Glutamatergic neuron (in vitro differentiated cells): ENCODE results near the gene IGSF3. TPM values are rescaled to one million over a fixed set of nuclear protein-coding genes. Genes with fewer than 3 reads are reported as not detected.

Experiments used
- DNase-seq: peaks from one replicate; pipeline ENCODE4 v3.0.0; 2022
- H3K27ac Mint-ChIP-seq: one replicate; pipeline ENCODE4 v1.8.0; 2020; ENCODE audit warnings: mild to moderate bottlenecking, mixed read lengths, inconsistent platforms; ENCODE audit not compliant: unreplicated experiment
- H3K27me3 Mint-ChIP-seq: one replicate; pipeline ENCODE4 v1.8.0; 2020; ENCODE audit warnings: mild to moderate bottlenecking, moderate library complexity, mixed read lengths, inconsistent platforms; ENCODE audit not compliant: unreplicated experiment
- H3K36me3 Mint-ChIP-seq: one replicate; pipeline ENCODE4 v1.8.0; 2020; ENCODE audit warnings: mild to moderate bottlenecking, mixed read lengths, inconsistent platforms; ENCODE audit not compliant: unreplicated experiment
- H3K4me1 Mint-ChIP-seq: one replicate; pipeline ENCODE4 v1.8.0; 2020; ENCODE audit warnings: mild to moderate bottlenecking, low read depth, mixed read lengths, inconsistent platforms; ENCODE audit not compliant: unreplicated experiment
- H3K4me3 Mint-ChIP-seq: one replicate; pipeline ENCODE4 v1.8.0; 2020; ENCODE audit warnings: mild to moderate bottlenecking, mixed read lengths, inconsistent platforms; ENCODE audit not compliant: unreplicated experiment
- H3K9me3 Mint-ChIP-seq: one replicate; pipeline ENCODE4 v1.8.0; 2020; ENCODE audit warnings: mild to moderate bottlenecking, moderate library complexity, mixed read lengths, inconsistent platforms; ENCODE audit not compliant: unreplicated experiment
- total RNA-seq: library from RNA; stranded (reverse); fragmentation: NEBNext Ultra II Directional; extraction: Animal tissue kit (Norgen Biotek cat#: 25700); gene quantifications from one replicate; pipeline ENCODE4 v1.2.1, GENCODE V29; 2021; ENCODE audit not compliant: unreplicated experiment
- TF ChIP-seq, protein P1 (sequence below): fragments of 200-600 bp; sonication (generic); IDR thresholded peaks from one replicate; pipeline ENCODE4 v1.5.0; 2021; ENCODE audit not compliant: partially characterized antibody, unreplicated experiment

Gene IGSF3
- total RNA-seq, 1 donor from 2014 or later = 110 TPM

DNA sequence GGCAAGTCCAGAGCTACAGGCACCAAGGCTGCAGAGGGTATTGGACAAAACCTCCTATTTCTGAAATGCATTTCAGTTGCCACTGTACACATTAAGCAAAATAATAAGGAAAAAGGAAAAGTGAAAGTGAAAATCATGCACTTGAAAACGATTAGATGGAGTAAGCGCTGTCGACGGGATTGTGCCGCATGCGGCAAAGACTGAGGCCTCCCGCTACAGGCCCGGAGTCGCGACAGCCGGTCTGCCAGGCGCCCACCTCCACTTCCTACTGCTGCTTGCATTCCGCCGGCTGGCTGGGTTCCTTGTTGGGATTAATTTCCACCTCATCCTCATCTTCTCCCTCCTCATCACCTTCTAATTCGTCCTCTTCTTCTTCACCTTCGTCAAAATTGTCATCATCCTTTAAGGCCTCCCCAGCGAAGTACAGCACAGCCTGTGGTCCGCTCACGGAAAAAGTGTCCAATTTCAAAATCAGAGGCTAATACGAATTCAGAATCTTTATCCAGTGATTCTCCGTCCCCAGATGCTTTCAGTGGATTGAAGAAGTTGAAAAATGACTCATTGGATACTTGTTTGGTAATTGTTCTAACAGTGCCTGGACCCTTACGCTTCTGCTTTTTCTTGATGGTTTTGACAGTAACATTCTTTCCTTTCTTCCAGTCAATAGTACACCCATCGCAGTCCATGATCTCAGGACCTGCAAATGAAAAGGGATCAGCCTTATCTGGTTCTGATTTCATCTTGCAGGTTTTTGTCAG lies 134.7 kb downstream of the IGSF3 start:
- Mint-ChIP-seq H3K9me3 (peaks cover 8% of the 10 kb centered on the region), H3K27ac (no peak overlapping the region), H3K4me1 (peaks cover 9% of the 10 kb centered on the region), H3K36me3 (peaks cover 27% of the 10 kb centered on the region), H3K27me3 (no peaks in the 10 kb centered on the region), H3K4me3 (no peak overlapping the region)
- TF ChIP-seq, protein P1, sequence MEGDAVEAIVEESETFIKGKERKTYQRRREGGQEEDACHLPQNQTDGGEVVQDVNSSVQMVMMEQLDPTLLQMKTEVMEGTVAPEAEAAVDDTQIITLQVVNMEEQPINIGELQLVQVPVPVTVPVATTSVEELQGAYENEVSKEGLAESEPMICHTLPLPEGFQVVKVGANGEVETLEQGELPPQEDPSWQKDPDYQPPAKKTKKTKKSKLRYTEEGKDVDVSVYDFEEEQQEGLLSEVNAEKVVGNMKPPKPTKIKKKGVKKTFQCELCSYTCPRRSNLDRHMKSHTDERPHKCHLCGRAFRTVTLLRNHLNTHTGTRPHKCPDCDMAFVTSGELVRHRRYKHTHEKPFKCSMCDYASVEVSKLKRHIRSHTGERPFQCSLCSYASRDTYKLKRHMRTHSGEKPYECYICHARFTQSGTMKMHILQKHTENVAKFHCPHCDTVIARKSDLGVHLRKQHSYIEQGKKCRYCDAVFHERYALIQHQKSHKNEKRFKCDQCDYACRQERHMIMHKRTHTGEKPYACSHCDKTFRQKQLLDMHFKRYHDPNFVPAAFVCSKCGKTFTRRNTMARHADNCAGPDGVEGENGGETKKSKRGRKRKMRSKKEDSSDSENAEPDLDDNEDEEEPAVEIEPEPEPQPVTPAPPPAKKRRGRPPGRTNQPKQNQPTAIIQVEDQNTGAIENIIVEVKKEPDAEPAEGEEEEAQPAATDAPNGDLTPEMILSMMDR = no peak
- DNase-seq = no peak

DNA sequence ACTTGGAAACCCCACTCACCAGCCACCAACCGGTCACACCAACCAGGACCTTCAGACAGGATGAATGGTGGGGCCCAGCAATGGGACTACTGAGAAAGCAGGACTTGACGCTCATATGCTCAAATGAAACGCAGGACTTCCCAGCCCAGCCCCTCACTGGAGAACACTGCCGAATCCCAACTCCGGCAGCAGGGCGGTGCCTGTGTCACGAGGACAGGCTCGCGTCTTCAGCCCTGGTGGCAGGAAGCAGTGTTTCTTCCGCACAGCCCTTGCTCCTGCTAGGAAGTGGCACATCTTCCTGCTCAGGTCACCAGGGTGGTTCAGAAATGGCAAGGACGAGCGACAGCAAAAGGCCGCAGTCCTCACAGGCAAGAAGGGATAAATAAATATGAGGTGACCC lies 135.6 kb downstream of the IGSF3 start:
- no peak for DNase-seq
- no peak overlapping the region for H3K4me3 Mint-ChIP-seq
- H3K9me3 Mint-ChIP-seq = peaks cover 8% of the 10 kb centered on the region
- no peaks in the 10 kb centered on the region for H3K27me3 Mint-ChIP-seq
- H3K4me1 Mint-ChIP-seq = peaks cover 7% of the 10 kb centered on the region
- TF ChIP-seq, protein P1 = no peak
- no peak overlapping the region for H3K27ac Mint-ChIP-seq
- H3K36me3 Mint-ChIP-seq = peaks cover 33% of the 10 kb centered on the region

DNA sequence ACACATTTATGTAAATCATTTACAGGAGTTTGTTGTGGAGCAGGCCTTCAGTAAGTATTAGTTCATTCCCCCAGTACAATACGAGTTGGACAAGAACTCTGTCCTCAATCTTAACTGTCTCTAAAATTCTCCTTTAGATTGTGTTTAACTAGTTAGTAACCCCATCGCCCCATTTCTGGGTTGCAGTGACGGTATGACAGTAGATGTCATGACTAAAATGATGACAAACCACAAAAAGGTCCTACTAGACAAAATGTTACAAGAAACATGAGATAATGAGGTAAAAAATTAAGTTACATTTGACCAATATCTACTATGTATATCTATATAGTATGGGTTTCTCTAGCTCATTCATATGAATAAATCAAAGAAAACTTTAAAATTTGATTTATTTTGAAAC lies 137.9 kb downstream of the IGSF3 start:
- Mint-ChIP-seq H3K4me1 (peaks cover 3% of the 10 kb centered on the region), H3K4me3 (no peak overlapping the region), H3K27me3 (peaks cover 2% of the 10 kb centered on the region), H3K9me3 (peaks cover 6% of the 10 kb centered on the region), H3K27ac (no peak overlapping the region), H3K36me3 (peaks cover 38% of the 10 kb centered on the region)
- DNase-seq = no peak
- TF ChIP-seq, protein P1 = no peak

DNA sequence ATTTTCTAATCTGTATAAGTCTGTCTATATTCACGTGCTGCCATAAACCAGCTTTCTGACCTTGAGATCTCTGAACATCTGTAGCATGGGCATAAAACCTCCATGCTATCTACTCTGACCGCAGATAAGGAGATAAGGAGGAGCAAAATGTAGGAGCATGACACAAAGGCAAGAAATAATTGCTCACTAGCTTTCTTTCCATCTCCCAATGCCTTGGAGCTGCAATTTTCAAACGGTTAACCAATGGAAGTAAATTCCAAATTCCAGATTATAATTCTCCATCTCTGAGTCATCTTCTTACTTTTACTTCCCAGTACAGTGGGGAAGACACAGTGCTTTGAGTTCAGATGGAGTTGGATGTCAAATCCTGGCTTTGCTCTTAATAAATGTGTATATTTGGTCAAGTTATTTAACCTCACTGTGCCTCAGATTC lies 138.3 kb downstream of the IGSF3 start:
- H3K4me1 Mint-ChIP-seq = peaks cover 3% of the 10 kb centered on the region
- TF ChIP-seq, protein P1 = no peak
- no peak for DNase-seq
- H3K9me3 Mint-ChIP-seq = peaks cover 6% of the 10 kb centered on the region
- H3K36me3 Mint-ChIP-seq = peaks cover 36% of the 10 kb centered on the region
- H3K27me3 Mint-ChIP-seq = peaks cover 2% of the 10 kb centered on the region
- H3K27ac Mint-ChIP-seq = no peak overlapping the region
- H3K4me3 Mint-ChIP-seq = no peak overlapping the region

DNA sequence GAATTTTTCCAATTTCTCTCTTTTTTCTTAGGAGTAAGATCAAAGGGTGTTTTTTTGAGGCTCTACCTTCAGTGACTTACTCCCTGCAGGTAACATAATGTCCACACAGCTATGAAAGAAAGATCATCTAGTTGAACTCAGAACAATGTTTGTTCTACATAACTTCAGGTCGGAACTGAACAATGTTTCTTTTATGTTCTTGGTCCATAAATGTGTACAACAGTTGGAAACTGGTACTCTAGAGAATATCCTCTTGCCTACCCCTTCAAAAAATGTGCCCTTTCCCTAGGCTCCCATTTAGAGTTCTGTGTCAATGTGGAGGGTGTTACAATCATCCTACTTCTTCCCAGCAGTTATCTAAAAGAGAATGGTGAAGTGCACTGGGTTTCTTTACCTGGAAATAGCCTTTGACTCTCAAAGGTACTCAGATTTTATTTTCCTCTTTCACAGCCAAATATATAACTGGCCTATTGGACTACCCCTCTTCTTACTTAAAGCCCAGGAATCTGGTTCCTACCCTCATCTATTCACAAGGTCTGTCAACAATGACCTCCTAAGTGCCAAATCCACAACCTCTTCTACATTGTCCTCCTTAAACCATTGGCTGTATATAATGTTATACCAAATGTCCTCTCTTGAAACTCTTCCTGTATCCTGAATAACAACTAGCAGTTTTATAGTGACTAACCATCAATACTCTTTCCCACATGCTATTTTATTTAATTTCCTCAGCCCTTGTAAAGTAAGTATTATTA lies 139.0 kb downstream of the IGSF3 start:
- Mint-ChIP-seq H3K36me3 (peaks cover 29% of the 10 kb centered on the region), H3K27ac (no peak overlapping the region), H3K27me3 (peaks cover 2% of the 10 kb centered on the region), H3K9me3 (peaks cover 2% of the 10 kb centered on the region), H3K4me3 (no peak overlapping the region), H3K4me1 (peaks cover 3% of the 10 kb centered on the region)
- TF ChIP-seq, protein P1 = no peak
- DNase-seq = no peak
